GM18907 (cell line): Measurements from ENCODE around the gene MRPL12.

Experiments used
- ATAC-seq: cut with Tn5 transposase; IDR thresholded peaks from one replicate; pipeline ENCODE4 v1.9.1; 2021; ENCODE audit warnings: mild to moderate bottlenecking, moderate library complexity; ENCODE audit not compliant: unreplicated experiment

Gene MRPL12

GRCh38 chr17:81715107-81715871 lies 12.1 kb downstream of the MRPL12 start:
- no peak for ATAC-seq

- no peak for ATAC-seq
Measured at GRCh38 chr17:81715872-81716673, 12.9 kb downstream of the MRPL12 start.

GRCh38 chr17:81716674-81716996 lies 13.5 kb downstream of the MRPL12 start:
- ATAC-seq = no peak

GRCh38 chr17:81717049-81717765 lies 14.0 kb downstream of the MRPL12 start:
- no peak for ATAC-seq

GRCh38 chr17:81717766-81718089 lies 14.6 kb downstream of the MRPL12 start:
- no peak for ATAC-seq

GRCh38 chr17:81719410-81720266 lies 16.5 kb downstream of the MRPL12 start:
- ATAC-seq = no peak

- ATAC-seq = no peak
Measured at GRCh38 chr17:81720267-81721071, 17.3 kb downstream of the MRPL12 start.

GRCh38 chr17:81722184-81723120 lies 19.3 kb downstream of the MRPL12 start:
- ATAC-seq = no peak

- ATAC-seq = no peak
Measured at GRCh38 chr17:81723651-81724209, 20.6 kb downstream of the MRPL12 start.

- ATAC-seq = no peak
Measured at GRCh38 chr17:81725439-81725838, 22.3 kb downstream of the MRPL12 start.

- ATAC-seq = no peak
Measured at GRCh38 chr17:81726004-81726403, 22.8 kb downstream of the MRPL12 start.

GRCh38 chr17:81727324-81728031 lies 24.3 kb downstream of the MRPL12 start:
- no peak for ATAC-seq

GRCh38 chr17:81733507-81734404 lies 30.6 kb downstream of the MRPL12 start:
- ATAC-seq = no peak

GRCh38 chr17:81734405-81735263 lies 31.5 kb downstream of the MRPL12 start:
- ATAC-seq = no peak

GRCh38 chr17:81735264-81736102 lies 32.3 kb downstream of the MRPL12 start:
- no peak for ATAC-seq
